Stimulated activated CD8-positive, alpha-beta memory T cell treated with anti-CD3 and anti-CD28 coated beads, Interleukin-12 subunit alpha, Interleukin-12 subunit beta, amount 100 ng/mL, for 4 hours (primary cell): ENCODE data around the gene CFAP161.
"Not testable (repeated sequence)": the region's sequence is repeated elsewhere in the genome, so short reads cannot be mapped to it uniquely, and the experiment has no call there.

Experiments
- DNase-seq: peaks from one replicate; pipeline ENCODE4 v3.0.0-alpha.2; 2020; ENCODE audit warnings: low read depth

The CFAP161 gene

GRCh38 chr15:81107889-81108288 lies 26.2 kb upstream of the CFAP161 start:
- no peak for DNase-seq

GRCh38 chr15:81108427-81108826 lies 25.6 kb upstream of the CFAP161 start:
- no peak for DNase-seq

GRCh38 chr15:81111018-81111417 lies 23.1 kb upstream of the CFAP161 start:
- no peak for DNase-seq

- DNase-seq, result no peak
These were observed 22.3 kb upstream of the CFAP161 start for GRCh38 chr15:81111510-81112470.

- DNase-seq, result no peak
These were observed 20.8 kb upstream of the CFAP161 start for GRCh38 chr15:81113204-81113657.

GRCh38 chr15:81113861-81114291 lies 20.2 kb upstream of the CFAP161 start:
- DNase-seq, result no peak

GRCh38 chr15:81115054-81115939 lies 18.8 kb upstream of the CFAP161 start:
- no peak for DNase-seq

- DNase-seq, result no peak
These were observed 16.9 kb upstream of the CFAP161 start for GRCh38 chr15:81117136-81117535.

- no peak for DNase-seq
These were observed 16.5 kb upstream of the CFAP161 start for GRCh38 chr15:81117581-81117980.

GRCh38 chr15:81118361-81118760 lies 15.7 kb upstream of the CFAP161 start:
- DNase-seq, result no peak

- DNase-seq, result no peak
These were observed 14.0 kb upstream of the CFAP161 start for GRCh38 chr15:81120069-81120468.

GRCh38 chr15:81126892-81127291 lies 7.2 kb upstream of the CFAP161 start:
- DNase-seq, result no peak

- not testable (repeated sequence) for DNase-seq
These were observed 7.4 kb downstream of the CFAP161 start for GRCh38 chr15:81141478-81141877.

GRCh38 chr15:81146006-81146405 lies 11.9 kb downstream of the CFAP161 start:
- no peak for DNase-seq

- no peak for DNase-seq
These were observed 12.4 kb downstream of the CFAP161 start for GRCh38 chr15:81146466-81146865.

GRCh38 chr15:81151389-81151788 lies 17.3 kb downstream of the CFAP161 start:
- DNase-seq, result no peak

- no peak for DNase-seq
These were observed 18.3 kb downstream of the CFAP161 start for GRCh38 chr15:81152339-81152738.

- DNase-seq, result no peak
These were observed 18.7 kb downstream of the CFAP161 start for GRCh38 chr15:81152799-81153198.

GRCh38 chr15:81155375-81156218 lies 21.5 kb downstream of the CFAP161 start:
- no peak for DNase-seq

GRCh38 chr15:81156324-81156723 lies 22.3 kb downstream of the CFAP161 start:
- DNase-seq, result no peak

- no peak for DNase-seq
These were observed 23.3 kb downstream of the CFAP161 start for GRCh38 chr15:81157195-81157938.
